K562 treated with DMSO at 1 percent for 4 hours (cell line): Measurements from ENCODE around the gene UGT2B7. TPM values are rescaled to one million over a fixed set of nuclear protein-coding genes. Genes with fewer than 3 reads are reported as not detected.

Experiments used
- total RNA-seq: library from RNA; unstranded; fragments of 300-600 nt; gene quantifications from 2 replicates; pipeline ENCODE4 v1.2.3, GENCODE V29; 2022; ENCODE audit not compliant: insufficient read depth

UGT2B7 gene
- total RNA-seq = not detected in 2 replicates

DNA sequence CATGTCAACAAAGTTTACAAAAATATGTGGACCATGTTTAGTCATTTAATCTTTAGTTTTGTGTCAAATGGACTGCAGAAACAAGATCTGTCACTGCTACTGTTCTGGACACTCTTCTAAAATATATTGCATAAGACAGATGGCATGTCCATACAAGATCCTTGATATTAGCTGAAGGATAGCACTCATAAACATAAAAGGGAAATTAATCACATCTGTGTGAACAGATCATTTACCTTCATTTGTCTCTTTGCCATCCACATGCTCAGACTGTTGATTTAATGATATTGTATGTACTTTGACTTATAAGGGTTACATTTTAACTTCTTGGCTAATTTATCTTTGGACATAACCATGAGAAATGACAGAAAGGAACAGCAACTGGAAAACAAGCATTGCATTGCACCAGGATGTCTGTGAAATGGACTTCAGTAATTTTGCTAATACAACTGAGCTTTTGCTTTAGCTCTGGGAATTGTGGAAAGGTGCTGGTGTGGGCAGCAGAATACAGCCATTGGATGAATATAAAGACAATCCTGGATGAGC lies at the start of gene UGT2B7:
UGT2B7 (plus strand) TSS at position 364 of the 546 bp plus-strand sequence; CDS start at position 411, 47 bp downstream.

Other genes starting within 250 kb of the UGT2B7 start
- not detected in 2 replicates for gene UGT2A3, start 144.7 kb upstream of the UGT2B7 start, total RNA-seq
- gene UGT2B11, start 118.3 kb downstream of the UGT2B7 start, total RNA-seq = not detected in 2 replicates
- gene UGT2B28, start 184.0 kb downstream of the UGT2B7 start, total RNA-seq = not detected in 2 replicates